GM21737 (cell line): ENCODE measurements around the gene OTOP2.

Experiments used
- ATAC-seq: cut with Tn5 transposase; IDR thresholded peaks from one replicate; pipeline ENCODE4 v1.9.1; 2021; ENCODE audit warnings: mild to moderate bottlenecking, moderate library complexity; ENCODE audit not compliant: unreplicated experiment

Gene OTOP2

DNA sequence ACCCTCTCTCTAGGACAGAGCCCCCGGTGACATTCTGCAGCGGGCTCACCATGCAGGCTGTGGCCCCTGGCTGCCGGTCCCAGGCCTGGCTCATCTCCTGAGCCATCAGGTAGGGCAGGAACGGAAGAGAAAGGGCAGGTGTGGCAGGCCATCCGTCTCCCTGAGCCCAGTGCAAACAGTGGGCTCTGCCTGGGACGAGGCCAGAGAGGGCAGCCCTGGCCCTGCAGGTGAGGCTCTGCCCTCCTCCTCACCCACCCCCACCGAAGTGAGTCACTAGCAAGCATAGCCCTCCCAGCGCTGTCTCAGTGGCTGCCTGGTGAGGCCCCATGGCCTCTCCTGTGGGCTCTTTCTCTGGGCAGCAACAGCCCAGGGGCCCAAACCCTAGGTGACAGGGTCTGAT lies 26.1 kb downstream of the OTOP2 start:
- no peak for ATAC-seq

DNA sequence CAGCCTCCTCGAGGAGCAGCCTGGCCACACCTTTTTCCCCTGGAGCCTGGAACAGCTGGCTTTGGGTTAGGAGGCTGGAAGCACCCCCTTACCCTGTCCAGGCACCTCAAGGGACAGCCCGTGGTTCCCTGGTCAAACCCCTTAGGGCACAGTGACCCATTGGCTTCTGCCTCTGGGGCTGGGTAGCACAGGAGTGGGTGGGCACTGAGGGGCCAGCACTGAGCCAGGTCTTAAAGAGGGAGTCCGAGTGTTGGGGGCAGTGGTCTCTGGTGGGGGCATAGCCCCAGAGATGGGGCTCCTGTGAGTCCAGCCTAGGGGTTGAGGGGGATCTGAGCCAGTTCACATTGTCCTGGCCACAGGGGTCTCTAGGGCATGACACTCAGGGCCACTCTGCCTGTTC lies 27.0 kb downstream of the OTOP2 start:
- no peak for ATAC-seq

DNA sequence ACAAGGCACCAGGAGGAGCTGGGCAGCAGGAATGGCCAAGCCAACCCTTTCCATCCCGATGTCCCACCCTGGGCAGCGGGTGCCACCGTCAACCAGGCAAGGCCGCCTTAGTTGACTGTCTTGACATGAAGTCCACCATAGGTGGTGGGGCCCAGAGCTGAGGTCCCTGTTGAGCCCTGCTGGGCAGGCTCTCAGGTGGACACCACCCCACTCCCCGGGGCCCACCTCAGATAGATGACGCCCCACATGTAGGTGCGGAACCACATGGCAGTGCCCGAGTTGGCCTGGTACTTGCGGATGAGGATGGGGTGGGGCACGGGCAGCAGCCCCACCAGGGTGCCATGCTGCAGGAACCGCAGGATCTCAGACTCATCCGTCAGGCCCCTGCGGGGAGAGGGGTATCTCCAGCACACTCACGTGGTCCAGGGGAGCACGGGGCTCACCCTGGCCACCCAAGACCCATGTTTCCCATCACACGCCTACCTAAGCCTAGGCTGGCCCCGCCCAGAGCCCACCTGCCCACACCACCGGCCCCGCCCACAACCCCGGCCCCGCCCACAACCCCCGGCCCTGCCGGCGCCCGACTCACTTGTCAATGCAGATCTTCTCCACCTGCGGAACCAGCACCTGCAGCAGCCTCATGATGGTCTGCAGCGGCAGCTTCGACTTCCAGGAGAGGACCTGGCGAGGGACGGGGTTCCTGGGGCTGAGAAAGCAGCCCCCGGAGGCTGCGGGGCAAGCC lies 27.8 kb downstream of the OTOP2 start:
- no peak for ATAC-seq

DNA sequence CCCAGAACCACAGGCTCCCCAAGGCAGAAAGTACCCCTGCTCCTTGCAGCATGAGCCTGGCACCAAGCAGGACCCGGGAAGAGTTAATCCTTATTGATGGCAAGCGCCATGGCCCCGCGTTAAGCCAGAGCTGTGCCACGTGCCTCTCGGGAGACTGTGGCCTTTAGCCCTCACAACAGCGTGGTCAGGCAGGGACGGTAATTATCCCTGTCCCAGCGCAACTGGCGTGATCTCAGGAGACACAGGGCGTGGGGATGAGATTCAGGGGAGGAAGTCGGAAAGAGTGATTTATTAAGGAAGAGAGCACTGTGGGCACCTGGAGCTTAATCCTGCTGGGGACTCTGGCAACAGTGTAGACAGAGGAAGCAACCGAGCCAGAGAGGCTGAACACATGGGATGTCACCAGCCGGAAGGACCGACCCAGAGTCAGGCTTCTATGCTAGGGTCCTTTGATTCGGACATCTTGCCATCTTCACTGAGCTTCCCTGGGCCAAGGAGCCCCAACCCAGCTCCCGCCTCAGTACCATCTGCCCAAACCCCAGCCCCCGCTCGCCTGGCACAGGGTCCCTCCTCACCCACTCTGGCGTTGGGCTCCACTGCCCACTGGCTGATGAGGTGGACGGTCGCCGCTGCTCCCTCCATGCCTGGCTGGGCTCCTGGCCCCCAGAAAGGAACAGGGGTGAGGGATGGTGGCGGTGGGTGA lies 28.5 kb downstream of the OTOP2 start:
- ATAC-seq, result no peak

DNA sequence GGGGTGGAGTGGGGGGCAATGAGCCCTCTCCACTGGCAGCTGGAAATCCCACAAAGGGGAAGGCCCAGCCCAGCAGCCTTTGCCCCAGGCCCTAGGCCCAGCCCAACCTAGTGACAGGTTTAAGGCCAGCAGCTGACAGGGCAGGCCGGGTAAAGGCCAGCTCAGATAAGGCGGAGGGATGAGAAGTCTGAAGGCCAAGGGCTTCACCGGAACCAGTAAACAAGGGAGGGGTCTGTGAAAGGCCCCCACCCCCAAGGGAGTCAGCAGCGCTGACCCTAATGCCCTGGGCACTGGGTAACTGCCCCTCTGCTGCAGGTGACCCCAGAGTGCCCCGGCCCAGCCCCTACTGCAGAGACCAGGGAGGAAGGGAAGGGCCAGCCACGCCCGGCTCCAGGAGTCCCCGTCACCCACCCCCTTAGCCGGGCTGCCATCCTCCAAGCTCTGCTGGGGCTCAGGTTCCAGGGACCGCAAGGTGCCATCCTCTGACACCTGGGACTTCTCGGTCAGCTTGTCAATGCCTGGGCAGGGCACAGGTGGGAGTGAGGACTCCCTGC lies 29.1 kb downstream of the OTOP2 start:
- ATAC-seq, result no peak

DNA sequence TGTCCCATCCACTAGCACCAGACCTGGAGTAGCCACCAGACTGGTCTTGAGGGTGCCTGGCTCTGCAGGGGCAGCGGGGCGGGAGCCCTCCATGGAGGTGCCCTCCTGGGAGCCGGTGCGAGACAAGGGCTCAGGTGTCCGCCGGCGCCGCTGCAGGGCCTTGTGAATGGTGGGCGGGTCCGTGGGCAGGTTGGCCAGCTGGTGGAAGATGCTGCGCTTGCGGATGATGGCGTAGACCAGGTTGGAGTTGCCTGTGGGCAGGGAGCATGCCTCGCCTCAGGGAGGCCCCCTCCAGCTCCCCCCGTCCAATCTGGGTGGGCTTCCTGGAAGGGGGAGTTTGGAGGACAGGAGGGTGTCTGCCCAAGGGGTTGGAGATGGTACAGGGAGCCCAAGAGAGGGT lies 30.0 kb downstream of the OTOP2 start:
- no peak for ATAC-seq

DNA sequence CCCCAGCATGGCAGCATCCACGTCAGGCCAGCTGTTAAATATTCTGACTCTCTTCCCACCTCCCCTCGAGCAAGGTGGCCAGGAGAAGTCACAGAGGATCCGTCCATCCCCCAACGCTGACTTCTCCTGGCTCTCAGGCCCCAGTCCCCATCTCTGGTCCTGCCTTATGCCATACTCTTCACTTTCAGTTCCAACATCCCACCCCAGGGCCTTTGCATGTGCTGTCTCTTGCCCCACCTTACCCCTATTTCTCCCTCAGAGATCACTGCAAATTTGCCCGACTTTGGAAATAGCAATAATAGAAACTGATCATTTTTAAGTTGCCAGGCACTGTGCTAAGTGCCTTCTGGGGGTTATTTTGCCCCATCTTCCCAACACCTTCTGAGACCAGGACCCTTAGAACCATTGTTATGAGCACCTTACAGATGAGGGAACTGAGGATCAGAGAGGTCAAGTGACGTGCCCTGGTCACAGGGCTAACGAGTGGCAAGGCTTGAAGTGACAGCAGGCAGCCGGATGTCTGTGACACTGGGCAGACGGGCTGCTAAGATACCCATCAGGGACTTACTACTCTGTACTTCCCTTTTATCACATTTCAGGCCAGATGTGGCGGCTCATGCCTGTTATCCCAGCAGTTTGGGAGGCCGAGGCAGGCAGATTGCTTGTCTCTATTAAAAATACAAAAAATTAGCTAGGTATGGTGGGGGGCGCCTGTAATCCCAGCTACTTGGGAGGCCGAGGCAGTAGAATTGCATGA lies 30.8 kb downstream of the OTOP2 start:
- ATAC-seq, result no peak

DNA sequence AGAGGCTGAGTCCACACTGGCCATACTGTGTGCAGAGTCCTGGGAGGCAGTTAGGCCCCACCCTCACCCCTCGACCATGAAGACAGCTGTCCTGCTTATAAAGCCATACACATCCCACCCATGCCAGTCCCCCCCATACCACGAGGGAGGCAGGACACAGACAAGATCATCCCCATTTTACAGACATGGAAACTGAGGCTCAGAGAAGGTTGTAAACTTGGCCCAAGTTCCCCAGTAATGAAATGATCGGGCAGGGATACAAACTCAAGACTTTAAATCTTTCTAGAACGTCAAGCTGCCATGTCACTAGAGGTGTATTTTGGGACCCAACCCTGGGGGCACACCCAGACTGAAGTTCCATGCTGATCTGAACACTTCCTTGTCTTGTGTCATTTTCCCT lies 32.0 kb downstream of the OTOP2 start:
- ATAC-seq, result no peak

DNA sequence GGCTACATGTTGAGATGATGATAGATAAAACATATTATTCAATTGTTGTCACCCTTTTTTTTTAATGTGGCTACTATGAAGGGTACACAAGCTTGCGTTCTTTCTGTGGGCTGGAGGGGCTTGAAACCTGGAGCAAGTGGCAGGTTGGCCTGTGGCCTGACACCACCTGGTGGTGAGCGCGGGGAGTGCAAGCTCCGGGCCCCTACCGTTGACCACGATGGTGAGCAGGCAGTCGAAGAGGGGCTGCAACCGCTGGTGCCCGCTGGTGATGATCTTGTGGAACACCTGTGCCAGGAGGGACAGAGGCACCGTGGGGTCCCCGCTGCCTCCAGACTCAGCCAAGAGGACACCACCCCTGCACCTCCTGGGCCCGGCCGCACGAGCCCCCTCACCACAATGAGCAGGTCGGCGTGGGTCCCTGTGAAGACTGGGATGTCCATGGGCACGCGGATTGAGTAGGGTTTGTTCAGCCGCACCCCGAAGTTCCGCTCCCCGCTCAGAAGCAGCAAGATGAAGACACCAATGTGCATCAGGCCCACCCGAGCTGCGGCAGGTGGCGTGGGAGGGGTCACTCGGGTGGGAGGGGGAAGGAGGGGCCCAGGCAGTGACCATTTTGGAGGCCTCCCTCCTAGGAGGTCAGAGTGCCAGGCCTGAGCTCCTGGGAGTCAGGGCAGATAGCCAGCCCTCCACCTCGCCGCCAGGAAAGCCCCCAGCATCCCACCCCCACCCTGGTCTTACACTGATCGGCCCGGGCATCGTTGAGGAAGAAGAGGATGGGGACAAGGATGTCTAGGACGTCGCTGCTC lies 34.1 kb downstream of the OTOP2 start:
- no peak for ATAC-seq

DNA sequence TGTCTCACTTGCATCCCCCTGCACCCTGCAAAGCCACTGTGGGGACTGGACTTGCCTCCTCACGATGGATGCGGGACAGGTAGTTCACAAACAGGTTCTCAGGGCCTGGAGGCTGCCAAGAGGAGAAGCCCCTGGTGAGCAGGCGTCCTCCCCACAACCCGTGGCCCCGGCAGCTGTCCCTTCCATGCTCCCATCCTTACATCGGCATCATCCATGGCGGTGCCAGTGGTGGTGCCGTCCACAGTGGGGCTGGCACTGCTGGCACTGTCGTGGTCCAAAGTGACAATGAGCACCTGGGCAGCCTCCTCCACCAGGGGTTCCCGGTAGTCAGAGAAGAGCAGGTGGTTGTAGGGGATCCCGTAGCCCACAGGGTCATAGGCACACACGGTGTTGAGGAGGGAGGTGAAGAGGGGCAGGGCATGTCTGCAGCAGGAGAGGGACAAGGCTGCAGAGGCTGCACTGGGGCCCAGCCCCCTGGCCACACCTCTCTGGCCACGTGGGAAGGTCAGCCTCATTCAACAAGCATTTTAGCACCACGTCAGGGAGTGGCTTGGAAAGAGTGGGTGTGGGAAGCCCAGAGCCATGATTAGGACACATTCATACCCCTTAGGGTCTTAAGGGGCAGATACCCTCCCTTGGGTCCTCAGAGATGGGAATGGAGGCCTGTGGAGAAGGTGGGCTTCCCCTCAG lies 35.9 kb downstream of the OTOP2 start:
- ATAC-seq, result no peak

DNA sequence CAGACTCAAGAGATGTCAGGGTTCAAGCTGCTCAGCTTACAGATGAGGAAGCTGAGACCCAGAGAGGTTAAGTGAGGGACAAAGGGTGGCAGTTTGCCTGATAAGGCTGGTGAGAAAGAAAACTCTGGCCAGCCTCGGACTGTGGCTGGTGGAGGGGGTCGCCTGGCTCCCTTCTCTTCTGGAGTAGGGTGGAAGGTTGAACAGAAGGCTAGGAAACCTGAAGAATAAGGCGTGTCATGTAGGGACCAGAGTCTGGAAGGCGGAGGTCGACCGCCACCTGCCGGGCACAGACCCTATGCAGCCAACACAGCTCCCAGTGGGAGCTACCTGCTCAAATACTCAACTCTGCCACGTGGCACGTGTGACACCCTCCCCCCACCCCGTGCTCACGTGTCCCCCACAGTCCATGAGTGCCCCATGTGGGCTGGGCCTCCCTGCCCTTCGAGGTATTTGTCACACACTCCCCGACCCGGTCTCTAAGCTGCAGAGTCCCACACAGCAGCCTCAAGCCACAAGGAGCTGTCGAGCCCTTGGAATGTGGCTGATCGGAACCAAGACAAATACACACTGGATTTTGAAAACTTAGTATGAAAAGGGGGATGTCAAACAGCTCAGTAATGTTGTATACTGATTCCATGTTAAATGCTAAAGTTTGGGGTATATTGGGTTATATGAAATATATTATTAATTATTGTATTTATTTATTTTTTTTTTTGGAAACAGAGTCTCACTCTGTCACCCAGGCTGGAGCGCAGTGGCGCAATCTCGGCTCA lies 36.7 kb downstream of the OTOP2 start:
- ATAC-seq, result peak; percentile 49

DNA sequence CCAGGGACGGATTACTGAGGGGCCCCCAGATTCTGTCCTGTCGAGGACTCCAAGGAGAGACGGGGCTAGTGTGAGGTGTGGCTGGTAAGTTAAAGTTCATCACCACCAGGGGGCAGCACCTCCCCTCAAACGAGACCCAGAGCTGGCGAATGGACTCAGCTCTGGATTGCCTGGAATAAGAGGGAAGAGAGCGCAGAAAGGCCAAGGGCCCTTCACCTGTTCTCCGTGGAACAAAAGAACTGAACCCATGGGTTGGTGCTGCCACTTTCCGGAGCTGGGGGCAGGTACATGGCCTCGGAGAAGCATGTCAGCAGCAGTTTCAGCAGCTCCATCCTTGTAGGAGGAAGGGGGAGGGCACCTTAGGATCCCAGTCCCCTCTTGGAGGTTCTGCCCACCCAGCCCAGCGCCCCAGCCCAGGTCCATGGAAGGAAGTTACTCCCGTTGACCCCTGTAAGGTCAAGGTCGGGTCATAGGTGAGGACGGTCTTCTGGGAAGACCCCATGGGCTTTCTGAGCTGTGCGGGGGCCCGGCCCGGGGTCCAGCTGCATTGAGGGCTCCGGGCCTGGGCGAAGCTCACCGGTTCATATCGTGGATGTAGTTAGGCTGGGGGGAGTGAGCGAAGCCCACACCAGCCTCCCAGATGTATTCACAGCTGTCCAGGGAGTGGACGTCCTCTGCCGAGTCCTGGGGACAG lies 37.7 kb downstream of the OTOP2 start:
- no peak for ATAC-seq

DNA sequence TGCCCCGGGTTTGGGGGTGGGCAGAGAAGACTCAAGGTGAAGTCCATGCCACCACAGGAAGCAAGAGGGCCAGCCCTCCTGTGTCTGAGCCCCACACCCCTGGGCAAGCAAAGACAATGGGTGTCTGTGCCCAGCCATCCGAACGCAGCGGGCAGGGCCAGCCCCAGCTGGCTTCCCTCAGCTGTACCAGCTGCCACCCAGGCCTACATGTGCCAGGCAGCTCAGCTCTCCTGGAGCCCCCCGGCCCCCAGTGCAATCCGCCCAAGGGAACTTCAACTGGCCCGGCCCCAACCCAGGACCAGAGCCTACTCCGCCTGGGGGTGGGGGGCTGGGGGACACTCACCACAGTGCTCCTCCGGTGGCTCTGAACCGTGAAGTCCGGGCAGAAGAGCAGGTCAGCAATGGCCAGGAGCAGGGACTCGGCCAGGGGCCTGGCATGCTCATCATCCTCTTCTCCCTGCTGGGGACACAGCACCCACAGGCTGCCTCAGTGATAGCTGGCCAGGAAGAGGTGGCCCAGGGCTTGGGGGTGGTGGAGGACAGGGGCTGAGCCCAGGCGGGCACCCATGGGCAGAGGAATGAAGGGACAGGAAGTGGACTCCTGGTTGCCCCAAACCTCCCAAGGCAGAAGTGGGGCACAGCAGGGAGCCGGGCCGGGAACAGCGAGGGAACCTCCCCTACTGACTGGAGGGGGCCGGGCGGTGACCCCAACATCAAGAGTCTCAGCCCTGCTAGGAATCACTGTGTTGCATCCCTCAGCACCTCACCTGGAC lies 38.7 kb downstream of the OTOP2 start:
- ATAC-seq, result no peak

DNA sequence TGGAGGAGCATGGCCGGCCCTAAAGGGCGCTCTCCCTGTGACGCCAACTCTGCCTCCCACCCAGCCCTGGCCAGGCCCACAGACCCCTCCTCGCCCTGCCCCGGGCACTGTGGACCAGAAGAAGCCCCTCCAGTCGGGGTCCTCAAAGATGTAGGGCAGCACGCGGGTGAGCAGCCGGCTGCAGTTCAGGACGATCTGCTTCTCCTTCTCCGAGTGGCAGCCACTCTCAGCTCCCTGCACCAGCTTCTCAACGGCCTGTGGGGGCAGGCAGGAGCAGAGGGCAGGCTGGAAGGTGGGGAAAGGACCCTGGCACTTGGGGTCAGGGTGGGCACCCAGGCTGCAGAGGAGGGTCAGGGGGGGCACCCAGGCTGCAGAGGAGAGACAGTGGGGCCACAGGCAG lies 39.6 kb downstream of the OTOP2 start:
- no peak for ATAC-seq

DNA sequence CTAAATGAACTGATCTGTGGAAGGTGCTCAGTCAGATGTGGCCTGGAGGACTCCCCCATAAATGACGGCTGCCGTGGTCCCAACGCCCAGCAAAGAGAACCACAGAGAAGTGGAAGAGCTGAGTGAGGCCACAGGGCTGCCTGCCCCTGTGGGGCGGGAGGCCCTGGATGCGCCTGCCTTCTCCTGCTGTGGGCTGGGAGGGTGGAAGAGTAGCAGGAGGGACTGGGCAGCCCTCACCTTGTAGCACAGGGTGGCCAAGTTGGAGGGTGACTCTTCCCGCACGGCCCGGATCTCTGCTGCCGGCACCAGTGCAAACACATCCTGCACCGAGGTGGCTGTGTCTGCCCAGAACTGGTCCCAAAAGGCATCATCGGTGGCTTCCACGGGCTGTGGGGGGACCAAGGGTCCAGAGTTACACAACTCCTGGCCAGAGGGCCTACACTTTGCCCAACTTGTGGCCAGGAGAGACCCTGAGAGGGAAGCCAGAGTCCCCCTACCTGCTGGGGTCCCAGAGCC lies 40.2 kb downstream of the OTOP2 start:
- no peak for ATAC-seq

DNA sequence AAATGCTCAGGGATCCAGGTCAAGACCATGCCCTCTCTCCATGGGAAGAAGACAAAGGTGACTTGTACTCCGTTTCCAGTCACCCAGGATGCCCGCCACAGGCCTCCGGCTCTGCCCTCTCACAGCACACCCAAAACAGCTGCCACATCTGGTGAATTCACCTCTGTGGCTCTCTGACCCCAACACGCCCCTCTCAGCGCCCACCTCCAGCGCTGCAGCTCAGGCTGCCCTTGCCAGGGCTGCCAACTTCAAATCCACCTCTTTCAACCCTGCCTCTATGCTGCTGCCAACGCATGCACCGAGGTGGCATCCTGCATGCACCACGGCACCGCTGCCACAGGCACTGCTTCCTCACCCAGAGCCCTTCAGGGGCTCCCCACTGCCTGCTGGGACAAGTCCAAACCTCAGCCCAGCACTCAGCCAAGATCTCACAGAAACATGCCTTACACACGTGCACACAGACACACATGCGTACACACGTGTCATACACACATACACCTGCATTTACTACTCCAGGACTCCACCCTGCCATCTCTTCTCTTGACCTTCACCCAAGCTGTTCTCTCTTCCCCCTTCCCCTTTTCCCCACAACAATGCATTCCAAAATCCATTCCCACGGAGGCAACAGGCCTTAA lies 41.0 kb downstream of the OTOP2 start:
- ATAC-seq, result no peak

DNA sequence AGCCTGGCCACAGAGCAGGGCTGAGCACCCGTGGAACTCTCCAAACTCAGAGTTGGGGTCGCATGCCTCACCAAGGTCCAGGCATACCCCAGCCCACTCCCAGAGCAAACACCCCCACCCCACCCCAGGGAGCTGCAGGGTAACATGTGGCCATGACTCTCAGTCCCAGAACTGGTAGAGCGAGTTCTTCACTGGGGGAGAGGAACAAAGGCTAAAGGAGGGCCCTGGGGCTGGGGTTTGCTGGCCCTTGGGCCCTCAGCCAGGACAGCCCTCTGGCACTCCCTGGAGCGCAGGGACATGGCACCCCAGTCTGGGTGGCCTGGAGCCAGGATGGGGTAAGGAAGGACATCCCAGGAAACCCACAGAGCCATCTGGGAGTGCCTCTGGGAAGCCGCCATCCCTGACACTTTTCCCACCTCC lies 44.3 kb downstream of the OTOP2 start:
- ATAC-seq, result no peak
